ENCODE measurements around the gene POTEE. TPM values are rescaled to one million over a fixed set of nuclear protein-coding genes. Genes with fewer than 3 reads are reported as not detected.
"Not testable (repeated sequence)": the region's sequence is repeated elsewhere in the genome, so short reads cannot be mapped to it uniquely, and the experiment has no call there.

POTEE gene
- polyA plus RNA-seq (2013, experiment 1 of 2; ENCODE audit: insufficient read length): 0.64 TPM
- 0.76 TPM for polyA plus RNA-seq (2013, experiment 2 of 2; ENCODE audit: insufficient read length)

- DNase-seq: not testable (repeated sequence)
These were observed at the start of gene POTEE for GRCh38 chr2:131209030-131209772. TSS of gene POTEE (plus strand) at chr2:131209536. CDS start at chr2:131218403, 8,867 bp downstream.

GRCh38 chr2:131165562-131165961 lies 43.8 kb upstream of the POTEE start:
- not testable (repeated sequence) for DNase-seq

GRCh38 chr2:131168538-131168937 lies 40.8 kb upstream of the POTEE start:
- no peak for DNase-seq

- DNase-seq: not testable (repeated sequence)
These were observed 31.3 kb upstream of the POTEE start for GRCh38 chr2:131178050-131178449.

GRCh38 chr2:131178721-131179418 lies 30.5 kb upstream of the POTEE start:
- not testable (repeated sequence) for DNase-seq

- not testable (repeated sequence) for DNase-seq
These were observed 27.9 kb upstream of the POTEE start for GRCh38 chr2:131181451-131181850.

GRCh38 chr2:131193421-131193820 lies 15.9 kb upstream of the POTEE start:
- not testable (repeated sequence) for DNase-seq

GRCh38 chr2:131196186-131196585 lies 13.2 kb upstream of the POTEE start:
- not testable (repeated sequence) for DNase-seq

GRCh38 chr2:131201098-131201497 lies 8.2 kb upstream of the POTEE start:
- no peak for DNase-seq

- DNase-seq: not testable (repeated sequence)
These were observed 1.5 kb upstream of the POTEE start for GRCh38 chr2:131207839-131208238.

- not testable (repeated sequence) for DNase-seq
These were observed 403 bp downstream of the POTEE start for GRCh38 chr2:131209773-131210104.

GRCh38 chr2:131210434-131211211 lies 1.3 kb downstream of the POTEE start:
- not testable (repeated sequence) for DNase-seq

- DNase-seq: not testable (repeated sequence)
These were observed 8.1 kb downstream of the POTEE start for GRCh38 chr2:131217238-131217986.

GRCh38 chr2:131235543-131236449 lies 26.5 kb downstream of the POTEE start:
- DNase-seq: not testable (repeated sequence)
